H1 (cell line): ENCODE data around the gene ABL1. TPM values are rescaled to one million over a fixed set of nuclear protein-coding genes. Genes with fewer than 3 reads are reported as not detected.

Experiments used
- BRCA1 ChIP-seq: IDR thresholded peaks from 2 replicates; pipeline ENCODE4 v1.6.1; 2012; ENCODE audit warnings: low read depth, low read length, improper control_type of control experiment
- JUND ChIP-seq: IDR thresholded peaks from 2 replicates; pipeline ENCODE4 v1.6.1; 2011; ENCODE audit warnings: mild to moderate bottlenecking, improper control_type of control experiment, low read length
- KDM4A ChIP-seq: IDR thresholded peaks from one replicate; pipeline ENCODE4 v1.7.1; 2012; ENCODE audit warnings: low read depth, mild to moderate bottlenecking, moderate library complexity, low read length, inconsistent platforms; ENCODE audit not compliant: severe bottlenecking
- KDM5A ChIP-seq: fragments of 200-600 bp; IDR thresholded peaks from 2 replicates; pipeline ENCODE4 v1.7.1; 2012; ENCODE audit warnings: mild to moderate bottlenecking, low read length, inconsistent platforms, mixed read lengths
- SAP30 ChIP-seq: fragments of 300-600 bp; sonication (generic); IDR thresholded peaks from 2 replicates; pipeline ENCODE4 v1.7.1; 2012; ENCODE audit warnings: low read length, moderate library complexity, mild to moderate bottlenecking, inconsistent platforms; ENCODE audit not compliant: insufficient read depth, insufficient replicate concordance
- SIN3A ChIP-seq, 2 experiments: IDR thresholded peaks in 1 of 2; conservative IDR thresholded peaks in 1 of 2; 2 replicates each; pipeline ENCODE4 v1.6.1; 2011 to 2012; ENCODE audit warnings: low read length in 2 of 2, improper control_type of control experiment in 1 of 2, low read depth in 1 of 2, mild to moderate bottlenecking in 1 of 2
- SP2 ChIP-seq: IDR thresholded peaks from 2 replicates; pipeline ENCODE4 v1.6.1; 2012; ENCODE audit warnings: mild to moderate bottlenecking, low read length, inconsistent platforms
- polyA plus RNA-seq, 7 experiments: library from polyadenylated mRNA; depleted of rRNA in 3 of 7; stranded (reverse) in 5 of 7; unstranded in 2 of 7; fragments of >200 nt in 5 of 7; fragments of 200-250 nt in 2 of 7; gene quantifications; 1 replicate in 5 of 7; 2 replicates in 1 of 7; 4 replicates in 1 of 7; pipeline versions ENCODE4 v1.2.1 to v1.2.3, GENCODE V29; 2011 to 2013; ENCODE audit warnings: missing spikeins in 2 of 7, mixed read lengths in 2 of 7
- total RNA-seq: library from RNA; stranded (reverse); fragmentation: NEBNext Ultra II Directional; extraction: Animal tissue kit (Norgen Biotek cat#: 25700); gene quantifications from 2 replicates; pipeline ENCODE4 v1.2.1, GENCODE V29; 2021
- TF ChIP-seq, protein P1 (sequence below): IDR thresholded peaks from 2 replicates; pipeline ENCODE4 v1.6.1; 2011; ENCODE audit warnings: low read depth, mild to moderate bottlenecking, low read length; ENCODE audit not compliant: insufficient read depth
- TF ChIP-seq, protein P2 (sequence below): IDR thresholded peaks from 2 replicates; pipeline ENCODE4 v1.6.1; 2012; ENCODE audit warnings: low read length, inconsistent platforms

The ABL1 gene
- total and polyA plus RNA-seq, 2 of the 8 experiments (the other 6 are each of a cell fraction or from before 2014, with no cell fraction given) = 35.3 to 104 TPM

DNA sequence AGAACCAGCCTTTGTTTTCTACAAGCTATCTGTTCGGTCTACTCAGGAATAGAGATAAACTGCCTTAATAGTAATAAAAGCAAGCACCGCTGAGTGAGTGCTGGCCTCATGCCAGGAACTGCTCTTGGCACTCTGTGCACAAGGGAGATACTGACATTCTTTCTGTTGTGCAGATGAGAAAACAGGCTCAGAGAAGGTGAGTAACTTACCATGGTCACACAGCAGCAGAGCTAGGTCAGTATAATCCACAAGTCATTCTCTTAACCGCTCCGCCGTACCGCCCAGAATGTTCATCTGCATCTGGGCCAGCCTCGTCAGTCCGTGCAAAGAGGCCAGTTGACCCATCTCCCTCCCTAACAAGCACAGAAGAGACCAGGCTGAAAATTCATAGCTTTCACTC lies 34.2 kb downstream of the ABL1 start (continued):
- TF ChIP-seq, protein P1, sequence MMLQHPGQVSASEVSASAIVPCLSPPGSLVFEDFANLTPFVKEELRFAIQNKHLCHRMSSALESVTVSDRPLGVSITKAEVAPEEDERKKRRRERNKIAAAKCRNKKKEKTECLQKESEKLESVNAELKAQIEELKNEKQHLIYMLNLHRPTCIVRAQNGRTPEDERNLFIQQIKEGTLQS = no peak
- TF ChIP-seq SP2 = no peak
- no peak for TF ChIP-seq BRCA1
- TF ChIP-seq SAP30 = no peak
- TF ChIP-seq, protein P2, sequence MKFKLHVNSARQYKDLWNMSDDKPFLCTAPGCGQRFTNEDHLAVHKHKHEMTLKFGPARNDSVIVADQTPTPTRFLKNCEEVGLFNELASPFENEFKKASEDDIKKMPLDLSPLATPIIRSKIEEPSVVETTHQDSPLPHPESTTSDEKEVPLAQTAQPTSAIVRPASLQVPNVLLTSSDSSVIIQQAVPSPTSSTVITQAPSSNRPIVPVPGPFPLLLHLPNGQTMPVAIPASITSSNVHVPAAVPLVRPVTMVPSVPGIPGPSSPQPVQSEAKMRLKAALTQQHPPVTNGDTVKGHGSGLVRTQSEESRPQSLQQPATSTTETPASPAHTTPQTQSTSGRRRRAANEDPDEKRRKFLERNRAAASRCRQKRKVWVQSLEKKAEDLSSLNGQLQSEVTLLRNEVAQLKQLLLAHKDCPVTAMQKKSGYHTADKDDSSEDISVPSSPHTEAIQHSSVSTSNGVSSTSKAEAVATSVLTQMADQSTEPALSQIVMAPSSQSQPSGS = no peak
- no peak for TF ChIP-seq SIN3A (conservative IDR thresholded peaks at IDR 0.05 in 1 of 2, IDR thresholded peaks at IDR 0.05 in 1 of 2; ENCODE audit: low read depth in 1 of 2, low read length in 2 of 2)
- TF ChIP-seq KDM4A = no peak
- no peak for TF ChIP-seq KDM5A
- TF ChIP-seq JUND = no peak
